Measurements from ENCODE around the gene RPL29.
A peak's percentile ranks its signal among the peaks of the same experiment; 100 is the strongest.

The RPL29 gene

DNA sequence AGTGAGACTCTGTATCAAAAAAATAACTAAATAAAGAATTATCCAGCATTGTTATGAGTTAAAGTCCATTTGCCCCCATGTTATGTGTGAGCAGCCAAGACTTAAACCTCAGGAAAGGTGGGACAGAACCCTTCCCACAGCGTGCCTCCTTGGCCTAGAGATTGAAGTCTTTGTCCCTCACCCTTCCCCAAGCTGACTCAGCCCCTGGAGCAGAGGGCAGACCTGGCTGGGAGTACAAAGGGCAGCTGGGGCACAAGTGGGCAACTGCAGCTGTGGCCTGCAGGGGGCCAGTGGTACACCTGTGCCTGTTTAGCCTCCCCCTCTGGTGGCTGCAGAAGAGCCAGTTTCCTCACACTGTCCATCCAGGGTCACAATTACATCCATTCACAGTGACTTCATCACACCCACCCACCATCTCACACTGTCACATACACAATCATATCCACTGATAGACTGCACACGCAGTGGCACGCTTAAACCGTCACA lies 13.3 kb downstream of the RPL29 start:
- DNase-seq = no peak

DNA sequence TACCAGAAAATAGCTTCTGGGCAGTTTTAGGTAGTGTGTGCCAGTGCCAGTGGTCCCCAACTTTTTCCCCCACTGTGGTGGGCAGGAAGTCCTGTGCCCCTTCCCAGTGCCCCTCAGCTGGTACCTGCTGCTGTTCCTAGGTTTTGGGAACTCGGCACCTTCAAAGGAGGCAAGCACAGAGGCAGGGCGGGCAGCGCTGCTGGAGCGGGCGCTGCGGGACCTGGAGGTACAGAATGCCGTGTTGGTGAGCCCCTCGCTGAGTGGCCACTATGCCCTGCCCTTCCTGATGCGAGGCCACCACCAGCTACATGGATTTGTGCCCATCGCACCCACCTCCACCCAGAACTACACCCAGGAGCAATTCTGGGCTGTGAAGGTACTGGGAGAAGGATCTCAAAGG lies 15.4 kb downstream of the RPL29 start:
- no peak for DNase-seq

GRCh38 chr3:51978143-51978502 lies 17.6 kb downstream of the RPL29 start:
- DNase-seq = no peak

DNA sequence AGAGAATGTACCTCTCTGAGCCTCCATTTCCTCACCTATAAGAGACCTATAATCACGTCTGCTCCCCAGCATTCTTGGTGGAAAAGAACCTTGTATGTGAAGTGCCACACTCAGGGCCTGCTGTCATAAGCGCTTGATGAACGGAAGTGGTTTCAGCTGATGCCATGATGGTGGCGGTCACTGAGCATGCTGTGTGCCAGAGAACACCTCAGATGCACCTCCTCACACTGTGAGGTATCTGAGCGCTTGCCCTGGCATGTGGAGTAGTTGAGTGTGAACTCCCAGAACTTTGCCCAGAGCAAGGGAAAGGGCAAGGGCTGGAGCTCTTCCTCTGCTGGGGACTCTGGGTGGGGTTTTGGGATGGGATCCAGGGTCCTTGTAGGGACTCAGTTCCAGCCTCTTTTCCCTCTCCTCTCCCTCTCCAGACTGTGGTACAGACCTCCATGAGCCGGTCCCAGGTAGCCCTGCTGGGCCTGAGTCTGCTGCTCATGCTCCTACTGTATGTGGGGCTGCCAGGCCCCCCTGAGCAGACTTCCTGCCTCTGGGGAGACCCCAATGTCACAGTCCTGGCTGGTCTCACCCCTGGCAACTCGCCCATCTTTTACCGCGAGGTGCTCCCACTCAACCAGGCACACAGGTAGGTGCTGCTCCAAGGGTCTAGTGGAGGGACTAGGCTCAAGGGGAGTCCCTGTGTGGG lies 18.1 kb downstream of the RPL29 start:
- no peak for DNase-seq

DNA sequence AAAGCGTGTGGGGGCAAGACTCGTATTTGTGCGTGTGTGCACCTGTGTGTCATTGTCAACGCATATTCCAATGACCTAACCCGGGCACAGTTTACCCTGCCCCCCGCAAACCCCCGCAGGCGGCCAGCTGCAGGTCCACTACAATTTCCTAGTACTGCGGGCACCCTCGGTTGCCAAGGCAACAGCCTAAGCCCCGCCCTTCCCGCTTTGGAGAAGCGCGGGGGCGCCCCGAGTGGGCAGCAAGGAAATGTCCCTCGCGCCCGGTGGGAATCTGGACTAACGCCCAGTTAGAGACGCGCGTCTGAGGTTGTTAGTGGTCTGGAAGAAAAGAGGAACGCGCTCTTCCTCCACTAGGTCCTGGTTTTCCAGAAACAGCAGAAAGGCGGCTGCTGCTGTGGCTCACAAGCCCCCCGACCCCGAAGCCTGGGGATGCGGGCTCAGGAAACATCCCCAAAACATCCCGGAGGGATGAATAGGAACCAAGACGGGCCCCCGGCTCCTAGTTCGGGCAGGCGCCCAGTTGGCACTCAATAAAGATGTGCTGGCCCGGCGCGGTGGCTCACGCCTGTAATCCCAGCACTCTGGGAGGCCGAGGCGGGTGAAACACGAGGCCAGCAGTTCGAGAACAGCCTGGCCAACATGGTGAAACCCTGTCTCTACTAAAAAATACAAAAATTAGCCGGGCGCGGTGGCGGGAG lies 19.7 kb downstream of the RPL29 start:
- no peak for DNase-seq

DNA sequence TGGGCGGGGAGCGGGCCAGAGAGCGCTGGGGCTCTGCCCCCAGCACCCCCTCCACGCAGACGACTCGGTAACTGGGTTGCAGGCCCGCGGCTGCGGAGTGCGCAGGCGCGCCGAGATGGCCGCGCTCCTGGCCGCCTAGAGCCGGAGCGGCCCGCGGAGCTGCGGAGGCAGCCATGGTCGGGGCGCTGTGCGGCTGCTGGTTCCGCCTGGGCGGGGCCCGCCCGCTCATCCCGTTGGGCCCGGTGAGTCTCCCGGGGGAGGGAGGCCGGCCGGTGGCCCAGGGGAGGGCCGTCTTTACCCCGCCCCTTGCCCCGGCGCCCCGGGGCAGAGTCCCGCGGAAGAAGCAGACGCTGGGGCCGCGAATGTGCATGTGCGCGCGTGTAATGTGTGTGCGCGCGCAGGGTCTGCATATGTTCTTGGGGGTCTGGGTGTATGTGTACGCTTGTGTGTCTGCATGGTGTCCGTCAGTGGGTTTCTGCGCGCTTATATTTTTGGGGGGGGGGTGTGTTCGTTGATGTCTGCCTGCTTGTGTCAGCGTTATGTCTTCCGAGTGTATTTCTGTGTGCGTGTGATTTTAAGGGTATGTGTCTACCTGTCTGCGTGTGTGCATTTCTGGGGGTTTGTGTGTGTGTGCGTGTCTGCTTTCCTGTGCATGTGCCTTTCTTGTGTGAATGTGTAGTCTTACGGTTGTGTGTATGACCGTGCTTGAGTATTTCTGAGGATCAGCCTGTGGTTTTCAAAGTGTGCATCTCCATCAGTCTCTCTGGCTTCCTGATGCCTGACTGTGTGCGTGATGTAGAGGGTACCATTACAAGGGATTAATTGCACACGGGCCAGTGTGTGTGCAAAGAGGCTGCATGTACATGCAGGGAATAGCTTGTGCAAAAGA lies 20.5 kb downstream of the RPL29 start, which contains the start of gene ABHD14A:
TSS of gene ABHD14A (plus strand) at position 102 of the 889 bp plus-strand sequence. CDS start at position 174, 72 bp downstream.
- DNase-seq = peak; percentile 14 to 71

DNA sequence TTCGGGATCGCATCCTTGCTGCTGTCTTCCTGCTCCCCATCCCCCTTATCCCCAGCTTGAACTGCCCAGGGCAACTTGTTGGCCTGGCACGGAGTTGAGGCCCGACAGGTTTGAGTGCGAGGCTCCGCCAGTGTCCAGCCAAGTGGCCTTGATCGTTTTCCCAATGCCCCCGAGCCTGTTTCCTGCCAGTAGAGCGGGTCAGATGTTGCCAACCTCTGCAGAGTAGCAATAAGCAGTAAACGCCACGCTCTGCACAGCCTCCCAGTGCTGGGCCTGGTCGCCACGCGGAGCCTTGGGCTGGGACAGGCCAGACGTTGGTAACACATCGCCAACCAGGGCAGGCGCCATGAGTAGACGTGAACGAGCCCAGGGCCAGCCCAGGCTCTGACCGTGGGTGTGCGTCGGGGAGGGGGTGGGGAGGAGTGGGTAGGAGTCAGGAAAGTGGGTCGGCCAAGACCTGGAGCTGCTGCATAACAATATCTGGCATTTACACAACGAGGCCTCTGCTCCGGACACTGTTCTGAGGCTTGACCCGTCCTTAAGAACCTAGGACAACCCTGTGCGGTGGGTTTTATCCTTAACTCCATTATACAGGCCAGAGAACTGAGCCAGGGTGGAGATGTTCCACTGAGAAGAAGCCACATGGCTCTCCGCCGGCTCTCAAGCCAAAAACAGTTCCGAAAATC lies 21.3 kb downstream of the RPL29 start:
- DNase-seq = no peak

DNA sequence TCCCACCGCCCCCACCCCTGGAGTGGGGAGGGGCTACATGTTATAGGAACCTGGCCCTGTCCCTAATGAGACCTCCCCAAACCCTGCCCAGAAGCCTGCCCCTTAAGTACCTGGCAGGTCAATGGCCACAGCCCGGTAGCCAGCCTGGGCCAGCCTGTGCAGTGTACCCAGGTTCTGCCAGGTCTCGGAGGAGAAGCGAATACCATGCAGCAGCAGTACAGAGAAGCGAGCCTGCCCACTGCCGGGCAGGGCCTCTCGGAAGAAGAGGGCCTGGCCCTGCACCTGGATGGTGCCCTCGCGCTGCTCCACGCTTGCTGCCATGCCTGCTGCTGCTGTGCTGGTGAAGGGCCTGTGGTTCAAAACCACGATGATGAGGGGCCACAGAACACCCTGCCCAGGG lies 24.3 kb downstream of the RPL29 start:
- DNase-seq = no peak

DNA sequence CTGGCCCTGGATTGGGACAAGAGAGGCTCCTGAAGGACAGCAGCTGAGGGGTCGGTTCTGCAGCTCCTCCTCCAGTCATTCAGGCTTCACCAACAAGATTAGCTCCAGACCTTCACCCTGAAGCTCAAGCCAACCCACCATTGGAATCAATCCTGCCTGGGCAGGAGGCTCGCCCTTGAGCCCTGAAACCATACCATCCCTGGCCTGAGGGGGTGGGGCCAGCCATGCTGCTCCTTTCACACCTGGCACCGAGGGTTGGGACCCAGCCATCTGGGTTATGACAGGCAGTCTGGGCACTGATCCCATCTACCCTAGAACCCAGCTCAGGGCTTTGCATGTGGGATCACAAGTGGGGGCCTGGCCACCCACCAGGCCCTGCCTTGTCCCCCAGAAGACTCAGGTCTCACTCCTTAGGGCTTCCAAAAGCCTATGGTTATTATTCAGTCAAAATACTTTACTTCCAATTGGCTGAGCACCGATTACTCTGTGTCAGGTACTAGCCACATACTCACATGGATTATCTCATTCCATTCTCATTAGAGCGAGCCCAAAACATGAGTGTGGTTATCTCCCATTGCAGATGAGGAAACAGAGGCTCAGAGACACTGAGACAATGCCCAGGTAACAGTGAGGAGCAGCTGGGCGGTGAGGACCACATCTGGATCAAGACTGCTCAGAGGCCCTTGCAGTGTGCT lies 24.9 kb downstream of the RPL29 start:
- peak in 1 of 2 experiments; percentile 23 for DNase-seq

- DNase-seq = peak in 1 of 2 experiments; percentile 15
Observed at GRCh38 chr3:51969841-51970240, 25.9 kb downstream of the RPL29 start.

- no peak for DNase-seq
Observed at GRCh38 chr3:51968883-51969678, 26.6 kb downstream of the RPL29 start.

- peak in 1 of 2 experiments; percentile 38 for DNase-seq
Observed at GRCh38 chr3:51968170-51968775, 27.4 kb downstream of the RPL29 start.

GRCh38 chr3:51967384-51968169 lies 28.1 kb downstream of the RPL29 start, which contains the start of gene PCBP4:
TSS of gene PCBP4 (minus strand) at chr3:51967454. CDS start at chr3:51961240, 6,214 bp downstream.
- peak in 1 of 2 experiments; percentile 31 for DNase-seq

DNA sequence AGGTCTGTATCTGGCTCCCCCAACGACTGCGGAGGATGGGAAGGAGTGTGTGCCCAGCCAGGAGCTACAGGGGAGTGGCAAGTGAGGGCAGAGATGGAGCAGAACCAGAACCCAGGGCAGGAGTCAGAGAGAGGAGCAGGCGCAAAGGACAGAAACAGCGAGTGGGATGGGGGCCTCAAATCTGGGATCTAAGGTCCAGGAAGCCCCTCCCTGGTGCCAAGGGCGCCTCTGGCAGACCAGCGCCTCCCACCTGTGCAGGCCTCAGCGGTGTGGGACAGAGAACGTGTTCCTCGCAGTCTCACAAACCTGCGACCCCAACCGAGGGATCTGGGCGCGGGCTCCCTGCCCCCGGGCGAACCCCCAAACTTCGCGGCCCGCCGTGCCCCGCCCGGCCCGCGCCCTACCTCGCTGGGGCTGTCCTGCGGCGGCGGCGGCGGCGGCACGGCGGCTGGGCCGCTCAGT lies 28.7 kb downstream of the RPL29 start:
- DNase-seq = no peak

GRCh38 chr3:51966486-51966885 lies 29.2 kb downstream of the RPL29 start:
- no peak for DNase-seq

GRCh38 chr3:51966016-51966415 lies 29.7 kb downstream of the RPL29 start:
- no peak for DNase-seq

DNA sequence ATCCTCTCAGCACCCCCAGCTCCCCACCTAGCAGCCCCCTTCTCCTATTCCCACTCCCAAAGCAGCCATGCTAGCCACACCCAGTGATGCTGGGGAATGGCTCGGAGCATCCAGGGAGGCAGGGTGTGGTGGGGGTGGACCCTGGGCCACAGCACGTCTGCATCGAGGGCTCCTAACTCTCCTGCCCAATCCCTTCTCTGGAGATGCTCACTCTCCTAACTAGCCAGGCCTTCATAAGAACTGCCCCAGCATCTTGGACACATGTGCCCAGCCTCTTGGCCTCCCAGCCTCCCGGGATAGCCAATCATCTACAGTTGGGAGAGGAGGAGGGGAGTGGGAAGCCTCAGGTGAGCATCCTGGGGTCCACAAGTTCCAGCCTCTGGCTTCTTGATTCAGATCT lies 31.2 kb downstream of the RPL29 start:
- no peak for DNase-seq

DNA sequence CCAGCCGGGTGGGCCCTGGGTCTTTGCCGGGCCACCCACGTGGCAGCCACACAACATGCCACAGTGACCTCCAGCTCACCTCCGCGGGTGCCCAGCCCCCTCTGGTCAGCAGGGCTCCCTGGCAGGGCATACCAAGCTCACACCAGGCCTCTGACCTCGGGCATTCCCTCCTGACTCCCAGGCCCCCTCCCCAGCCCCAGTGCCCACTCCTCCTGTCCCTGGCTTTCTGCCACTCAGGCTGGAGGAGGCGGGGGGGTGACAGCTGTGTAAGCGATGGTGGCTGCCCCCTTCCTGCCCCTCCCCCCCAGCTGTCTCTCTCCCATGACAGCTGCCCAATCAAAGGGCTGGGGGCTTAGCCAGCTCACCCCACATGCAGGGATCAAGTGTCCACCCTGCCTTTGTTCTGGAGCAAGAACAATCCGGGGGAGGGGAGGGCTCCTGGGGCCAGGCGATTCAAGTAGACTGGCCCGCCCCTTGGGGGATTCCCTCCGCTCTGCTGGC lies 31.7 kb downstream of the RPL29 start:
- no peak for DNase-seq

GRCh38 chr3:51962854-51963530 lies 32.7 kb downstream of the RPL29 start:
- peak in 1 of 2 experiments; percentile 31 for DNase-seq

Measured in NCI-H446 (cell line).